Measurements from ENCODE around the gene NUDCD3. TPM values are rescaled to one million over a fixed set of nuclear protein-coding genes. Genes with fewer than 3 reads are reported as not detected.

The NUDCD3 gene
- total and polyA plus RNA-seq, 2 experiments from 2014 or later = 35.7 to 42.7 TPM

DNA sequence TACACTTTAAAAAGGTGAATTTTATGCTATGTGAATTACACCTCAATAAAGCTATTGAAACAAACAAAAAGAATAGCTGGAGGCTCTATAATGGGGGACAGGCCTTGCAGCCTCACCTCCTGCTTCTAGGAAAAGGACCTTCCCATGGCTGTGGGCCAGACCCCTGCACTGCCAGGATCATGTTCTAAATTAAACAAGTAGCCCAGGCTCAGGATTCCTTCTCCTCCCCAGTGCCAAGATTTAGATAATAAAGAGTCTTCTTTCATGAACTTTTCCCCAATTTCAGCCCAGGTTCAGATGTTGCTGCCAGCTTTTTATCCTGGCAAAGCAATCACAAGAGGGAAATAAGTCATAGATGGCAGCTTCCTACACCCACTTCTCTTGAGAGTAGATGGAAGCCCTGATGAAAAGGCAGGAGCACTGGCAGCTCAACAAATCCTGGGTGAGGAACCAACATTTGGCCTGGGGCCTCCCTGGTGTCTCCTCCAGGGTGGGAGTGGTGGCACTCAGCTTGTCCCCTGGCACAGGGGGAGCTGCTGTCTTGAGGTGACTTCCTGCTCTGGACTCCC is 142.8 kb downstream of the NUDCD3 start:
- Mint-ChIP-seq H3K4me3 (no peak overlapping the region), H3K9me3 (peaks cover 11% of the 10 kb centered on the region), H3K27ac (no peak overlapping the region), H3K4me1 (peaks cover 5% of the 10 kb centered on the region; the same call in 1 of the 3 replicates), H3K27me3 (ENCODE audit: insufficient read depth, low read depth, poor library complexity) (peaks cover 2% of the 10 kb centered on the region), H3K36me3 (ENCODE audit: low read depth) (no peaks in the 10 kb centered on the region)
- H3K79me2 ChIP-seq (replicated peaks; ENCODE audit: insufficient read depth) = no peaks in the 10 kb centered on the region
- no peak overlapping the region; the same call in 1 of the 2 replicates for H2AFZ ChIP-seq
- H3K36me3 ChIP-seq (ENCODE audit: insufficient read depth) = no peaks in the 10 kb centered on the region
- H4K20me1 ChIP-seq (replicated peaks; ENCODE audit: insufficient read depth) = no peaks in the 10 kb centered on the region
- no peak overlapping the region for H3K27ac ChIP-seq (ENCODE audit: low read depth)
- no peak overlapping the region for H3K4me3 ChIP-seq
- H3F3A ChIP-seq (replicated peaks; ENCODE audit: low read depth) = no peaks in the 10 kb centered on the region
- no peak overlapping the region for H3K4me2 ChIP-seq
- 0 out of 2 replicates have a peak, but pooled peaks cover 7% of the 10 kb centered on the region for H3K27me3 ChIP-seq (ENCODE audit: insufficient read depth)
- TF ChIP-seq POLR2AphosphoS5 (IDR thresholded peaks at IDR 0.05; ENCODE audit: low read depth) (no peak), EZH2phosphoT487 (IDR thresholded peaks at IDR 0.05; ENCODE audit: unreplicated experiment) (no peak), ZNF331 (CRISPR knock-in tag; IDR thresholded peaks at IDR 0.05; ENCODE audit: low read depth) (no peak), EZH2 (IDR thresholded peaks at IDR 0.05; ENCODE audit: low read depth, unreplicated experiment) (no peak), STAT1 (IDR thresholded peaks at IDR 0.05; ENCODE audit: unreplicated experiment) (no peak), NANOG (IDR thresholded peaks at IDR 0.05; ENCODE audit: borderline replicate concordance) (no peak), JUNB (IDR thresholded peaks at IDR 0.05; ENCODE audit: unreplicated experiment) (no peak), ZNF114 (CRISPR knock-in tag; IDR thresholded peaks at IDR 0.05) (no peak), CREB1 (CRISPR knock-in tag; IDR thresholded peaks at IDR 0.05; ENCODE audit: low read depth) (no peak)
- TF ChIP-seq, protein P1, sequence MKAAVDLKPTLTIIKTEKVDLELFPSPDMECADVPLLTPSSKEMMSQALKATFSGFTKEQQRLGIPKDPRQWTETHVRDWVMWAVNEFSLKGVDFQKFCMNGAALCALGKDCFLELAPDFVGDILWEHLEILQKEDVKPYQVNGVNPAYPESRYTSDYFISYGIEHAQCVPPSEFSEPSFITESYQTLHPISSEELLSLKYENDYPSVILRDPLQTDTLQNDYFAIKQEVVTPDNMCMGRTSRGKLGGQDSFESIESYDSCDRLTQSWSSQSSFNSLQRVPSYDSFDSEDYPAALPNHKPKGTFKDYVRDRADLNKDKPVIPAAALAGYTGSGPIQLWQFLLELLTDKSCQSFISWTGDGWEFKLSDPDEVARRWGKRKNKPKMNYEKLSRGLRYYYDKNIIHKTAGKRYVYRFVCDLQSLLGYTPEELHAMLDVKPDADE (IDR thresholded peaks at IDR 0.05) = no peak
- TF ChIP-seq, protein P2, sequence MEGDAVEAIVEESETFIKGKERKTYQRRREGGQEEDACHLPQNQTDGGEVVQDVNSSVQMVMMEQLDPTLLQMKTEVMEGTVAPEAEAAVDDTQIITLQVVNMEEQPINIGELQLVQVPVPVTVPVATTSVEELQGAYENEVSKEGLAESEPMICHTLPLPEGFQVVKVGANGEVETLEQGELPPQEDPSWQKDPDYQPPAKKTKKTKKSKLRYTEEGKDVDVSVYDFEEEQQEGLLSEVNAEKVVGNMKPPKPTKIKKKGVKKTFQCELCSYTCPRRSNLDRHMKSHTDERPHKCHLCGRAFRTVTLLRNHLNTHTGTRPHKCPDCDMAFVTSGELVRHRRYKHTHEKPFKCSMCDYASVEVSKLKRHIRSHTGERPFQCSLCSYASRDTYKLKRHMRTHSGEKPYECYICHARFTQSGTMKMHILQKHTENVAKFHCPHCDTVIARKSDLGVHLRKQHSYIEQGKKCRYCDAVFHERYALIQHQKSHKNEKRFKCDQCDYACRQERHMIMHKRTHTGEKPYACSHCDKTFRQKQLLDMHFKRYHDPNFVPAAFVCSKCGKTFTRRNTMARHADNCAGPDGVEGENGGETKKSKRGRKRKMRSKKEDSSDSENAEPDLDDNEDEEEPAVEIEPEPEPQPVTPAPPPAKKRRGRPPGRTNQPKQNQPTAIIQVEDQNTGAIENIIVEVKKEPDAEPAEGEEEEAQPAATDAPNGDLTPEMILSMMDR (conservative IDR thresholded peaks at IDR 0.05; ENCODE audit: low read depth in 2 of 2) = no peak
- TF ChIP-seq, protein P3, sequence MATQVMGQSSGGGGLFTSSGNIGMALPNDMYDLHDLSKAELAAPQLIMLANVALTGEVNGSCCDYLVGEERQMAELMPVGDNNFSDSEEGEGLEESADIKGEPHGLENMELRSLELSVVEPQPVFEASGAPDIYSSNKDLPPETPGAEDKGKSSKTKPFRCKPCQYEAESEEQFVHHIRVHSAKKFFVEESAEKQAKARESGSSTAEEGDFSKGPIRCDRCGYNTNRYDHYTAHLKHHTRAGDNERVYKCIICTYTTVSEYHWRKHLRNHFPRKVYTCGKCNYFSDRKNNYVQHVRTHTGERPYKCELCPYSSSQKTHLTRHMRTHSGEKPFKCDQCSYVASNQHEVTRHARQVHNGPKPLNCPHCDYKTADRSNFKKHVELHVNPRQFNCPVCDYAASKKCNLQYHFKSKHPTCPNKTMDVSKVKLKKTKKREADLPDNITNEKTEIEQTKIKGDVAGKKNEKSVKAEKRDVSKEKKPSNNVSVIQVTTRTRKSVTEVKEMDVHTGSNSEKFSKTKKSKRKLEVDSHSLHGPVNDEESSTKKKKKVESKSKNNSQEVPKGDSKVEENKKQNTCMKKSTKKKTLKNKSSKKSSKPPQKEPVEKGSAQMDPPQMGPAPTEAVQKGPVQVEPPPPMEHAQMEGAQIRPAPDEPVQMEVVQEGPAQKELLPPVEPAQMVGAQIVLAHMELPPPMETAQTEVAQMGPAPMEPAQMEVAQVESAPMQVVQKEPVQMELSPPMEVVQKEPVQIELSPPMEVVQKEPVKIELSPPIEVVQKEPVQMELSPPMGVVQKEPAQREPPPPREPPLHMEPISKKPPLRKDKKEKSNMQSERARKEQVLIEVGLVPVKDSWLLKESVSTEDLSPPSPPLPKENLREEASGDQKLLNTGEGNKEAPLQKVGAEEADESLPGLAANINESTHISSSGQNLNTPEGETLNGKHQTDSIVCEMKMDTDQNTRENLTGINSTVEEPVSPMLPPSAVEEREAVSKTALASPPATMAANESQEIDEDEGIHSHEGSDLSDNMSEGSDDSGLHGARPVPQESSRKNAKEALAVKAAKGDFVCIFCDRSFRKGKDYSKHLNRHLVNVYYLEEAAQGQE (IDR thresholded peaks at IDR 0.05; ENCODE audit: unreplicated experiment) = no peak
- TF ChIP-seq, protein P4, sequence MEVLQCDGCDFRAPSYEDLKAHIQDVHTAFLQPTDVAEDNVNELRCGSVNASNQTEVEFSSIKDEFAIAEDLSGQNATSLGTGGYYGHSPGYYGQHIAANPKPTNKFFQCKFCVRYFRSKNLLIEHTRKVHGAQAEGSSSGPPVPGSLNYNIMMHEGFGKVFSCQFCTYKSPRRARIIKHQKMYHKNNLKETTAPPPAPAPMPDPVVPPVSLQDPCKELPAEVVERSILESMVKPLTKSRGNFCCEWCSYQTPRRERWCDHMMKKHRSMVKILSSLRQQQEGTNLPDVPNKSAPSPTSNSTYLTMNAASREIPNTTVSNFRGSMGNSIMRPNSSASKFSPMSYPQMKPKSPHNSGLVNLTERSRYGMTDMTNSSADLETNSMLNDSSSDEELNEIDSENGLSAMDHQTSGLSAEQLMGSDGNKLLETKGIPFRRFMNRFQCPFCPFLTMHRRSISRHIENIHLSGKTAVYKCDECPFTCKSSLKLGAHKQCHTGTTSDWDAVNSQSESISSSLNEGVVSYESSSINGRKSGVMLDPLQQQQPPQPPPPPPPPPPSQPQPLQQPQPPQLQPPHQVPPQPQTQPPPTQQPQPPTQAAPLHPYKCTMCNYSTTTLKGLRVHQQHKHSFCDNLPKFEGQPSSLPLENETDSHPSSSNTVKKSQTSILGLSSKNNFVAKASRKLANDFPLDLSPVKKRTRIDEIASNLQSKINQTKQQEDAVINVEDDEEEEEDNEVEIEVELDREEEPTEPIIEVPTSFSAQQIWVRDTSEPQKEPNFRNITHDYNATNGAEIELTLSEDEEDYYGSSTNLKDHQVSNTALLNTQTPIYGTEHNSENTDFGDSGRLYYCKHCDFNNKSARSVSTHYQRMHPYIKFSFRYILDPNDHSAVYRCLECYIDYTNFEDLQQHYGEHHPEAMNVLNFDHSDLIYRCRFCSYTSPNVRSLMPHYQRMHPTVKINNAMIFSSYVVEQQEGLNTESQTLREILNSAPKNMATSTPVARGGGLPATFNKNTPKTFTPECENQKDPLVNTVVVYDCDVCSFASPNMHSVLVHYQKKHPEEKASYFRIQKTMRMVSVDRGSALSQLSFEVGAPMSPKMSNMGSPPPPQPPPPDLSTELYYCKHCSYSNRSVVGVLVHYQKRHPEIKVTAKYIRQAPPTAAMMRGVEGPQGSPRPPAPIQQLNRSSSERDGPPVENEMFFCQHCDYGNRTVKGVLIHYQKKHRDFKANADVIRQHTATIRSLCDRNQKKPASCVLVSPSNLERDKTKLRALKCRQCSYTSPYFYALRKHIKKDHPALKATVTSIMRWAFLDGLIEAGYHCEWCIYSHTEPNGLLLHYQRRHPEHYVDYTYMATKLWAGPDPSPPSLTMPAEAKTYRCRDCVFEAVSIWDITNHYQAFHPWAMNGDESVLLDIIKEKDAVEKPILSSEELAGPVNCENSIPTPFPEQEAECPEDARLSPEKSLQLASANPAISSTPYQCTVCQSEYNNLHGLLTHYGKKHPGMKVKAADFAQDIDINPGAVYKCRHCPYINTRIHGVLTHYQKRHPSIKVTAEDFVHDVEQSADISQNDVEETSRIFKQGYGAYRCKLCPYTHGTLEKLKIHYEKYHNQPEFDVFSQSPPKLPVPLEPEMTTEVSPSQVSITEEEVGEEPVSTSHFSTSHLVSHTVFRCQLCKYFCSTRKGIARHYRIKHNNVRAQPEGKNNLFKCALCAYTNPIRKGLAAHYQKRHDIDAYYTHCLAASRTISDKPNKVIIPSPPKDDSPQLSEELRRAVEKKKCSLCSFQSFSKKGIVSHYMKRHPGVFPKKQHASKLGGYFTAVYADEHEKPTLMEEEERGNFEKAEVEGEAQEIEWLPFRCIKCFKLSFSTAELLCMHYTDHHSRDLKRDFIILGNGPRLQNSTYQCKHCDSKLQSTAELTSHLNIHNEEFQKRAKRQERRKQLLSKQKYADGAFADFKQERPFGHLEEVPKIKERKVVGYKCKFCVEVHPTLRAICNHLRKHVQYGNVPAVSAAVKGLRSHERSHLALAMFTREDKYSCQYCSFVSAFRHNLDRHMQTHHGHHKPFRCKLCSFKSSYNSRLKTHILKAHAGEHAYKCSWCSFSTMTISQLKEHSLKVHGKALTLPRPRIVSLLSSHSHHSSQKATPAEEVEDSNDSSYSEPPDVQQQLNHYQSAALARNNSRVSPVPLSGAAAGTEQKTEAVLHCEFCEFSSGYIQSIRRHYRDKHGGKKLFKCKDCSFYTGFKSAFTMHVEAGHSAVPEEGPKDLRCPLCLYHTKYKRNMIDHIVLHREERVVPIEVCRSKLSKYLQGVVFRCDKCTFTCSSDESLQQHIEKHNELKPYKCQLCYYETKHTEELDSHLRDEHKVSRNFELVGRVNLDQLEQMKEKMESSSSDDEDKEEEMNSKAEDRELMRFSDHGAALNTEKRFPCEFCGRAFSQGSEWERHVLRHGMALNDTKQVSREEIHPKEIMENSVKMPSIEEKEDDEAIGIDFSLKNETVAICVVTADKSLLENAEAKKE (CRISPR knock-in tag; IDR thresholded peaks at IDR 0.05) = no peak
- ATAC-seq (no peak), DNase-seq (ENCODE audit: low spot score) (no peak)
- no peaks in the 10 kb centered on the region; the same call in 1 of the 2 replicates for H3K4me1 ChIP-seq (ENCODE audit: insufficient read depth)
- H3K9me2 ChIP-seq (ENCODE audit: insufficient read depth) = 0 out of 2 replicates have a peak, but pooled peaks cover 3% of the 10 kb centered on the region
